ENCODE measurements around the gene SPCS3.
"Not testable (repeated sequence)": the region's sequence is repeated elsewhere in the genome, so short reads cannot be mapped to it uniquely, and the experiment has no call there.

Gene SPCS3

DNA sequence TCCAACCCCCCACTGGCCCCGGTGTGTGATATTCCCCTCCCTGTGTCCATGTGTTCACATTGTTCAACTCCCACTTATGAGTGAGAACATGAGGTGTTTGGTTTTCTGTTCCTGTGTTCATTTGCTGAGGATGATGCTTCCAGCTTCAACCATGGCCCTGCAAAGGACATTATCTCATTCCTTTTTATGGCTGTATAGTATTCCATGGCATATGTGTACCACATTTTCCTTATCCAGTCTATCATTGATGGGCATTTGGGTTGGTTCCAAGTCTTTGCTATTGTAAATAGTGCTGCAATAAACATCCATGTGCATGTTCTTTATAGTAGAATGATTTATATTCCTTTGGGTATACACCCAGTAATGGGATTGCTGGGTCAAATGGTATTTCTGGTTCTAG, 40.2 kb upstream of the SPCS3 start:
- H3K36me3 ChIP-seq (ENCODE audit: control insufficient read depth in 2 of 2, insufficient read depth in 1 of 2, low read length in 2 of 2); H3K4me1 ChIP-seq (ENCODE audit: control insufficient read depth, insufficient read depth, low read length); H3K9me3 ChIP-seq (ENCODE audit: control insufficient read depth, insufficient read depth, low read depth, low read length); CTCF ChIA-PET; H3K27ac ChIP-seq (ENCODE audit: extremely low read depth, low read depth, low read length); H3K4me3 ChIP-seq (ENCODE audit: low read depth, low read length); POLR2A ChIA-PET: not testable (repeated sequence)
- peak; percentile 67 for TF ChIP-seq ZNF146 (tag by site-specific recombination; IDR thresholded peaks at IDR 0.05)

DNA sequence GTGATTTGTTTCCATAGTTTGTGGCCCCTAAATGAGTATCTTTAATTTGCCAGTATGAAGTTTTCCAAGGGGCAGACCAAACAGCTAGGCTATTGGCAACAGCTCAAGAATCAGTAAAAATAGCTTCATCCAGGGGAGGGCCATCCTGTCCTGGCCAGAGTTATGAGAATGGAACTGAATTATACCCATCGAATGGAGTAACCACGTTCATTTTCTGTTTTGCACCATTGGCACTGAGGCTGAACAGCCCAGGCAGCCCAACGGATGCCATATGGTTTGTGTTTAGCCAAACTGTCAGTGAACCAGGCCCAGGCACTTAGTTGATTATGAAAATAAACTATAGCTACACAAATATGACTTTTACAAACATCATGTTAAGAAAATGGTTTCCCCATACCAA, 33.0 kb upstream of the SPCS3 start:
- TF ChIP-seq, protein P1, sequence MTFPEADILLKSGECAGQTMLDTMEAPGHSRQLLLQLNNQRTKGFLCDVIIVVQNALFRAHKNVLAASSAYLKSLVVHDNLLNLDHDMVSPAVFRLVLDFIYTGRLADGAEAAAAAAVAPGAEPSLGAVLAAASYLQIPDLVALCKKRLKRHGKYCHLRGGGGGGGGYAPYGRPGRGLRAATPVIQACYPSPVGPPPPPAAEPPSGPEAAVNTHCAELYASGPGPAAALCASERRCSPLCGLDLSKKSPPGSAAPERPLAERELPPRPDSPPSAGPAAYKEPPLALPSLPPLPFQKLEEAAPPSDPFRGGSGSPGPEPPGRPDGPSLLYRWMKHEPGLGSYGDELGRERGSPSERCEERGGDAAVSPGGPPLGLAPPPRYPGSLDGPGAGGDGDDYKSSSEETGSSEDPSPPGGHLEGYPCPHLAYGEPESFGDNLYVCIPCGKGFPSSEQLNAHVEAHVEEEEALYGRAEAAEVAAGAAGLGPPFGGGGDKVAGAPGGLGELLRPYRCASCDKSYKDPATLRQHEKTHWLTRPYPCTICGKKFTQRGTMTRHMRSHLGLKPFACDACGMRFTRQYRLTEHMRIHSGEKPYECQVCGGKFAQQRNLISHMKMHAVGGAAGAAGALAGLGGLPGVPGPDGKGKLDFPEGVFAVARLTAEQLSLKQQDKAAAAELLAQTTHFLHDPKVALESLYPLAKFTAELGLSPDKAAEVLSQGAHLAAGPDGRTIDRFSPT (tag by site-specific recombination; IDR thresholded peaks at IDR 0.05): no peak
- no peak for TF ChIP-seq GFI1B (tag by site-specific recombination; IDR thresholded peaks at IDR 0.05)
- no peak overlapping the region for H3K27ac ChIP-seq (ENCODE audit: extremely low read depth, low read depth, low read length)
- H3K9me3 ChIP-seq (ENCODE audit: control insufficient read depth, insufficient read depth, low read depth, low read length): no peaks in the 10 kb centered on the region
- no peaks in the 10 kb centered on the region for H3K36me3 ChIP-seq (ENCODE audit: control insufficient read depth in 2 of 2, insufficient read depth in 1 of 2, low read length in 2 of 2)
- ChIA-PET CTCF (interaction anchor here (1.2 kb wide), 1 partner anchor 252 kb away, joined by 4 read pairs; no protein-coding TSS in a partner anchor), POLR2A (no interaction called here)
- no peak overlapping the region for H3K4me3 ChIP-seq (ENCODE audit: low read depth, low read length)
- no peaks in the 10 kb centered on the region for H3K4me1 ChIP-seq (ENCODE audit: control insufficient read depth, insufficient read depth, low read length)

DNA sequence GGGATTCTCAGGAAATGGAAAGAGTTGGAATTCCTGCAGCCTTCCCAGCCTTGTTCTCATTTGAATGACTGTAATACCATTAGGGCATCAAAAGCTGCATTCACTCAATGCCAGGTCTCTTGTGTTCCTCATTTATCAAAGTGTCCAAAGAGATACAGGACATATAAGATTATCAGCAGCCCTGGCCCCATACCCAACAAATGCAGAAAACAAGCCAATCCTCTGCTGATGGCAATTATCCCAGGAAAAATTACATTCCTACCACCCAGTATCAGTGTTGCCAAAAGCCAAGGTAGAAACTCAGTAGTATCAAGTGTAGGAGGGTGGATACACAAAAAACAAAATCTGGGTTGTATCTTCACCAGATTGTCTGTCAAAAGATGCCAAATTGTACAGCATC, 32.2 kb upstream of the SPCS3 start:
- no peak overlapping the region for H3K27ac ChIP-seq (ENCODE audit: extremely low read depth, low read depth, low read length)
- no peaks in the 10 kb centered on the region for H3K9me3 ChIP-seq (ENCODE audit: control insufficient read depth, insufficient read depth, low read depth, low read length)
- H3K4me1 ChIP-seq (ENCODE audit: control insufficient read depth, insufficient read depth, low read length): no peaks in the 10 kb centered on the region
- ChIA-PET CTCF (interaction anchor here (0.7 to 1.2 kb wide), 2 partner anchors 109 to 252 kb away, joined by 3 to 4 read pairs; no protein-coding TSS in a partner anchor), POLR2A (no interaction called here)
- TF ChIP-seq, protein P2, sequence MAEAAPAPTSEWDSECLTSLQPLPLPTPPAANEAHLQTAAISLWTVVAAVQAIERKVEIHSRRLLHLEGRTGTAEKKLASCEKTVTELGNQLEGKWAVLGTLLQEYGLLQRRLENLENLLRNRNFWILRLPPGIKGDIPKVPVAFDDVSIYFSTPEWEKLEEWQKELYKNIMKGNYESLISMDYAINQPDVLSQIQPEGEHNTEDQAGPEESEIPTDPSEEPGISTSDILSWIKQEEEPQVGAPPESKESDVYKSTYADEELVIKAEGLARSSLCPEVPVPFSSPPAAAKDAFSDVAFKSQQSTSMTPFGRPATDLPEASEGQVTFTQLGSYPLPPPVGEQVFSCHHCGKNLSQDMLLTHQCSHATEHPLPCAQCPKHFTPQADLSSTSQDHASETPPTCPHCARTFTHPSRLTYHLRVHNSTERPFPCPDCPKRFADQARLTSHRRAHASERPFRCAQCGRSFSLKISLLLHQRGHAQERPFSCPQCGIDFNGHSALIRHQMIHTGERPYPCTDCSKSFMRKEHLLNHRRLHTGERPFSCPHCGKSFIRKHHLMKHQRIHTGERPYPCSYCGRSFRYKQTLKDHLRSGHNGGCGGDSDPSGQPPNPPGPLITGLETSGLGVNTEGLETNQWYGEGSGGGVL (tag by site-specific recombination; IDR thresholded peaks at IDR 0.05): no peak
- TF ChIP-seq, protein P3, sequence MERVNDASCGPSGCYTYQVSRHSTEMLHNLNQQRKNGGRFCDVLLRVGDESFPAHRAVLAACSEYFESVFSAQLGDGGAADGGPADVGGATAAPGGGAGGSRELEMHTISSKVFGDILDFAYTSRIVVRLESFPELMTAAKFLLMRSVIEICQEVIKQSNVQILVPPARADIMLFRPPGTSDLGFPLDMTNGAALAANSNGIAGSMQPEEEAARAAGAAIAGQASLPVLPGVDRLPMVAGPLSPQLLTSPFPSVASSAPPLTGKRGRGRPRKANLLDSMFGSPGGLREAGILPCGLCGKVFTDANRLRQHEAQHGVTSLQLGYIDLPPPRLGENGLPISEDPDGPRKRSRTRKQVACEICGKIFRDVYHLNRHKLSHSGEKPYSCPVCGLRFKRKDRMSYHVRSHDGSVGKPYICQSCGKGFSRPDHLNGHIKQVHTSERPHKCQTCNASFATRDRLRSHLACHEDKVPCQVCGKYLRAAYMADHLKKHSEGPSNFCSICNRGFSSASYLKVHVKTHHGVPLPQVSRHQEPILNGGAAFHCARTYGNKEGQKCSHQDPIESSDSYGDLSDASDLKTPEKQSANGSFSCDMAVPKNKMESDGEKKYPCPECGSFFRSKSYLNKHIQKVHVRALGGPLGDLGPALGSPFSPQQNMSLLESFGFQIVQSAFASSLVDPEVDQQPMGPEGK (tag by site-specific recombination; IDR thresholded peaks at IDR 0.05): no peak
- TF ChIP-seq ZBTB20 (tag by site-specific recombination; IDR thresholded peaks at IDR 0.05) (no peak), HOXA7 (CRISPR knock-in tag; IDR thresholded peaks at IDR 0.05; ENCODE audit: borderline replicate concordance) (no peak), ZNF707 (tag by site-specific recombination; IDR thresholded peaks at IDR 0.05) (no peak), ZNF670 (tag by site-specific recombination; IDR thresholded peaks at IDR 0.05; ENCODE audit: low read depth) (no peak), ZNF335 (tag by site-specific recombination; conservative IDR thresholded peaks at IDR 0.05) (no peak), ZNF791 (tag by site-specific recombination; IDR thresholded peaks at IDR 0.05) (no peak), ZNF560 (tag by site-specific recombination; IDR thresholded peaks at IDR 0.05; ENCODE audit: borderline replicate concordance) (no peak), GFI1B (tag by site-specific recombination; IDR thresholded peaks at IDR 0.05) (no peak), ZFP41 (tag by site-specific recombination; IDR thresholded peaks at IDR 0.05; ENCODE audit: borderline replicate concordance) (no peak)
- TF ChIP-seq, protein P4, sequence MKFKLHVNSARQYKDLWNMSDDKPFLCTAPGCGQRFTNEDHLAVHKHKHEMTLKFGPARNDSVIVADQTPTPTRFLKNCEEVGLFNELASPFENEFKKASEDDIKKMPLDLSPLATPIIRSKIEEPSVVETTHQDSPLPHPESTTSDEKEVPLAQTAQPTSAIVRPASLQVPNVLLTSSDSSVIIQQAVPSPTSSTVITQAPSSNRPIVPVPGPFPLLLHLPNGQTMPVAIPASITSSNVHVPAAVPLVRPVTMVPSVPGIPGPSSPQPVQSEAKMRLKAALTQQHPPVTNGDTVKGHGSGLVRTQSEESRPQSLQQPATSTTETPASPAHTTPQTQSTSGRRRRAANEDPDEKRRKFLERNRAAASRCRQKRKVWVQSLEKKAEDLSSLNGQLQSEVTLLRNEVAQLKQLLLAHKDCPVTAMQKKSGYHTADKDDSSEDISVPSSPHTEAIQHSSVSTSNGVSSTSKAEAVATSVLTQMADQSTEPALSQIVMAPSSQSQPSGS (tag by site-specific recombination; IDR thresholded peaks at IDR 0.05; ENCODE audit: low read depth): no peak
- TF ChIP-seq, protein P5, sequence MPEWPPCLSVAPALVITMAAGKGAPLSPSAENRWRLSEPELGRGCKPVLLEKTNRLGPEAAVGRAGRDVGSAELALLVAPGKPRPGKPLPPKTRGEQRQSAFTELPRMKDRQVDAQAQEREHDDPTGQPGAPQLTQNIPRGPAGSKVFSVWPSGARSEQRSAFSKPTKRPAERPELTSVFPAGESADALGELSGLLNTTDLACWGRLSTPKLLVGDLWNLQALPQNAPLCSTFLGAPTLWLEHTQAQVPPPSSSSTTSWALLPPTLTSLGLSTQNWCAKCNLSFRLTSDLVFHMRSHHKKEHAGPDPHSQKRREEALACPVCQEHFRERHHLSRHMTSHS (tag by site-specific recombination; IDR thresholded peaks at IDR 0.05): no peak
- no peak overlapping the region for H3K4me3 ChIP-seq (ENCODE audit: low read depth, low read length)
- H3K36me3 ChIP-seq (ENCODE audit: control insufficient read depth in 2 of 2, insufficient read depth in 1 of 2, low read length in 2 of 2): no peaks in the 10 kb centered on the region
